ENCODE data around the gene SRCIN1.

The SRCIN1 gene

GRCh38 chr17:38617967-38618760 is 12.4 kb upstream of the SRCIN1 start:
- DNase-seq (ENCODE audit: low spot score): no peak

GRCh38 chr17:38617074-38617860 is 11.5 kb upstream of the SRCIN1 start:
- DNase-seq (ENCODE audit: low spot score): no peak

GRCh38 chr17:38616361-38616760 is 10.6 kb upstream of the SRCIN1 start:
- DNase-seq (ENCODE audit: low spot score): no peak

- DNase-seq (ENCODE audit: low spot score): no peak
These were observed 8.4 kb upstream of the SRCIN1 start for GRCh38 chr17:38613981-38614779.

GRCh38 chr17:38613525-38613980 is 7.8 kb upstream of the SRCIN1 start:
- no peak for DNase-seq (ENCODE audit: low spot score)

GRCh38 chr17:38611872-38612376 is 6.2 kb upstream of the SRCIN1 start:
- DNase-seq (ENCODE audit: low spot score): no peak

GRCh38 chr17:38611070-38611786 is 5.5 kb upstream of the SRCIN1 start:
- DNase-seq (ENCODE audit: low spot score): no peak

GRCh38 chr17:38609280-38610031 is 3.7 kb upstream of the SRCIN1 start:
- DNase-seq (ENCODE audit: low spot score): no peak

GRCh38 chr17:38608648-38609047 is 2.9 kb upstream of the SRCIN1 start:
- DNase-seq (ENCODE audit: low spot score): no peak

GRCh38 chr17:38606646-38607611 is 1.2 kb upstream of the SRCIN1 start:
- DNase-seq (ENCODE audit: low spot score): peak; percentile 91

- DNase-seq (ENCODE audit: low spot score): peak; percentile 46
These were observed 326 bp downstream of the SRCIN1 start for GRCh38 chr17:38605411-38605840.

GRCh38 chr17:38604479-38605403 is 1.0 kb downstream of the SRCIN1 start:
- peak; percentile 81 for DNase-seq (ENCODE audit: low spot score)

- no peak for DNase-seq (ENCODE audit: low spot score)
These were observed 1.8 kb downstream of the SRCIN1 start for GRCh38 chr17:38603786-38604478.

- DNase-seq (ENCODE audit: low spot score): peak; percentile 77
These were observed 2.6 kb downstream of the SRCIN1 start for GRCh38 chr17:38602956-38603785.

GRCh38 chr17:38602453-38602852 is 3.3 kb downstream of the SRCIN1 start:
- no peak for DNase-seq (ENCODE audit: low spot score)

GRCh38 chr17:38601539-38602351 is 4.0 kb downstream of the SRCIN1 start:
- no peak for DNase-seq (ENCODE audit: low spot score)

Measured in globus pallidus (tissue), 1 donor.